H9 (cell line): ENCODE measurements around the gene CDK14. TPM values are rescaled to one million over a fixed set of nuclear protein-coding genes. Genes with fewer than 3 reads are reported as not detected.

ENCODE experiments used
- DNase-seq: peaks from one replicate; pipeline ENCODE4 v3.0.0-alpha.2; 2017
- H2AFZ ChIP-seq: one replicate; pipeline ENCODE4 v1.6.1; 2013; ENCODE audit warnings: mild to moderate bottlenecking, low read length, control low read depth, moderate library complexity
- H2AK5ac ChIP-seq: 2 replicates; pipeline ENCODE4 v1.6.1; 2013; ENCODE audit warnings: low read length, control low read depth, mixed read lengths; ENCODE audit not compliant: insufficient read length
- H2BK120ac ChIP-seq: one replicate; pipeline ENCODE4 v1.6.1; 2013; ENCODE audit warnings: low read depth, mild to moderate bottlenecking, low read length, control low read depth, inconsistent platforms; ENCODE audit not compliant: poor library complexity, severe bottlenecking
- H2BK12ac ChIP-seq: 2 replicates; pipeline ENCODE4 v1.6.1; 2013; ENCODE audit warnings: low read length, control low read depth, mixed read lengths, low read depth; ENCODE audit not compliant: insufficient read length
- H2BK15ac ChIP-seq: 2 replicates; pipeline ENCODE4 v1.6.1; 2013; ENCODE audit warnings: low read depth, low read length, control low read depth
- H2BK20ac ChIP-seq: one replicate; pipeline ENCODE4 v1.6.1; 2013; ENCODE audit warnings: low read depth, mild to moderate bottlenecking, low read length, control low read depth, inconsistent platforms; ENCODE audit not compliant: poor library complexity, severe bottlenecking
- H2BK5ac ChIP-seq: 2 replicates; pipeline ENCODE4 v1.6.1; 2013; ENCODE audit warnings: low read length, control low read depth, mixed read lengths; ENCODE audit not compliant: insufficient read length
- H3K14ac ChIP-seq: 2 replicates; pipeline ENCODE4 v1.6.1; 2013; ENCODE audit warnings: low read length, control low read depth; ENCODE audit not compliant: insufficient read depth
- H3K18ac ChIP-seq: 2 replicates; pipeline ENCODE4 v1.6.1; 2013; ENCODE audit warnings: low read depth, mild to moderate bottlenecking, mixed read lengths, low read length, control low read depth; ENCODE audit not compliant: insufficient read length
- H3K23ac ChIP-seq: 2 replicates; pipeline ENCODE4 v1.6.1; 2013; ENCODE audit warnings: low read length, control low read depth, mixed read lengths, low read depth; ENCODE audit not compliant: insufficient read length
- H3K23me2 ChIP-seq: 2 replicates; pipeline ENCODE4 v1.6.1; 2013; ENCODE audit warnings: low read depth, mild to moderate bottlenecking, mixed read lengths, low read length, control low read depth; ENCODE audit not compliant: insufficient read length, poor library complexity, severe bottlenecking
- H3K27ac ChIP-seq: 2 replicates; pipeline ENCODE4 v1.5.1; 2013; ENCODE audit warnings: low read length, control low read depth, mixed read lengths, low read depth; ENCODE audit not compliant: insufficient read length
- H3K27me3 ChIP-seq: 2 replicates; pipeline ENCODE4 v1.6.1; 2013; ENCODE audit warnings: low read length, control low read depth, inconsistent platforms; ENCODE audit not compliant: insufficient read depth
- H3K4ac ChIP-seq: 2 replicates; pipeline ENCODE4 v1.6.1; 2013; ENCODE audit warnings: low read depth, mild to moderate bottlenecking, control low read depth, inconsistent platforms, low read length, moderate library complexity
- H3K4me1 ChIP-seq: 2 replicates; pipeline ENCODE4 v1.6.1; 2013; ENCODE audit warnings: low read length, control low read depth, inconsistent platforms; ENCODE audit not compliant: insufficient read depth
- H3K4me2 ChIP-seq: 2 replicates; pipeline ENCODE4 v1.6.1; 2013; ENCODE audit warnings: low read length, control low read depth, mixed read lengths; ENCODE audit not compliant: insufficient read length, insufficient read depth
- H3K56ac ChIP-seq: 2 replicates; pipeline ENCODE4 v1.6.1; 2013; ENCODE audit warnings: low read depth, mild to moderate bottlenecking, mixed read lengths, low read length, control low read depth; ENCODE audit not compliant: insufficient read length
- H3K79me1 ChIP-seq: 2 replicates; pipeline ENCODE4 v1.6.1; 2013; ENCODE audit warnings: low read depth, mild to moderate bottlenecking, moderate library complexity, low read length, control low read depth, inconsistent platforms; ENCODE audit not compliant: insufficient read depth, poor library complexity, severe bottlenecking
- H3K79me2 ChIP-seq: 2 replicates; pipeline ENCODE4 v1.6.1; 2013; ENCODE audit warnings: low read length, control low read depth, inconsistent platforms; ENCODE audit not compliant: insufficient read depth
- H3K9ac ChIP-seq: 2 replicates; pipeline ENCODE4 v1.6.1; 2013; ENCODE audit warnings: low read length, control low read depth, mixed read lengths; ENCODE audit not compliant: insufficient read length; ENCODE audit errors: extremely low read depth
- H3K9me3 ChIP-seq: one replicate; pipeline ENCODE4 v1.6.1; 2013; ENCODE audit warnings: low read depth, low read length, inconsistent platforms; ENCODE audit not compliant: control insufficient read depth
- H3T11ph ChIP-seq: one replicate; pipeline ENCODE4 v1.6.1; 2013; ENCODE audit warnings: mild to moderate bottlenecking, low read length, control low read depth, inconsistent platforms
- H4K20me1 ChIP-seq: one replicate; pipeline ENCODE4 v1.6.1; 2013; ENCODE audit not compliant: control insufficient read depth, insufficient read length, insufficient read depth
- H4K5ac ChIP-seq: 2 replicates; pipeline ENCODE4 v1.6.1; 2013; ENCODE audit warnings: low read depth, mild to moderate bottlenecking, mixed read lengths, low read length, control low read depth; ENCODE audit not compliant: insufficient read length
- H4K8ac ChIP-seq: replicated peaks from 2 replicates; pipeline ENCODE4 v1.6.1; 2013; ENCODE audit warnings: low read length, control low read depth, mixed read lengths, low read depth; ENCODE audit not compliant: insufficient read length
- H4K91ac ChIP-seq: 2 replicates; pipeline ENCODE4 v1.6.1; 2013; ENCODE audit warnings: low read depth, mild to moderate bottlenecking, moderate library complexity, mixed read lengths, low read length, control low read depth; ENCODE audit not compliant: insufficient read length
- H3K27ac Mint-ChIP-seq, 3 experiments: 2 replicates in 2 of 3; 3 replicates in 1 of 3; pipeline ENCODE4 v1.8.0; 2020 to 2021; ENCODE audit warnings: mixed read lengths in 3 of 3, mild to moderate bottlenecking in 1 of 3, moderate library complexity in 1 of 3
- H3K27me3 Mint-ChIP-seq: 2 replicates; pipeline ENCODE4 v1.8.0; 2021; ENCODE audit warnings: low read depth, mild to moderate bottlenecking, moderate library complexity, mixed read lengths
- H3K36me3 Mint-ChIP-seq, 3 experiments: 2 replicates in 2 of 3; 3 replicates in 1 of 3; pipeline ENCODE4 v1.8.0; 2020 to 2021; ENCODE audit warnings: low read depth in 3 of 3, mixed read lengths in 3 of 3; ENCODE audit not compliant: insufficient read depth in 1 of 3
- H3K4me1 Mint-ChIP-seq, 2 experiments: 2 replicates each; pipeline ENCODE4 v1.8.0; 2020; ENCODE audit warnings: mixed read lengths in 2 of 2
- H3K4me3 Mint-ChIP-seq, 2 experiments: 2 replicates in 1 of 2; 3 replicates in 1 of 2; pipeline ENCODE4 v1.8.0; 2020 to 2021; ENCODE audit warnings: mild to moderate bottlenecking in 2 of 2, mixed read lengths in 2 of 2, moderate library complexity in 1 of 2
- H3K9me3 Mint-ChIP-seq, 2 experiments: 2 replicates in 1 of 2; 3 replicates in 1 of 2; pipeline ENCODE4 v1.8.0; 2020; ENCODE audit warnings: mild to moderate bottlenecking in 2 of 2, mixed read lengths in 2 of 2, moderate library complexity in 1 of 2
- CTCF ChIP-seq: fragments of 200-600 bp; sonication (generic); conservative IDR thresholded peaks from 3 replicates; pipeline ENCODE4 v1.8.0; 2021; ENCODE audit warnings: antibody characterized with exemption, mild to moderate bottlenecking
- WGBS: extraction: QIAGEN DNeasy Blood & Tissue Kit; methylation state at CpG from one replicate; pipeline ENCODE4 v1.1.7; 2013; ENCODE audit warnings: missing lambda C conversion rate, low lambda C conversion rate, mixed read lengths; ENCODE audit not compliant: insufficient read length; ENCODE audit errors: extremely low coverage; 5-methylcytosine and 5-hydroxymethylcytosine counted together
- total RNA-seq: library from RNA; stranded (reverse); gene quantifications from 2 replicates; pipeline ENCODE4 v1.2.1, GENCODE V29; 2021

Gene CDK14
- total RNA-seq, 1 experiment from 2014 or later = 23.9 TPM

- Histone ChIP-seq H3K4me2 (no peak overlapping the region), H4K20me1 (no peaks in the 10 kb centered on the region), H3K9ac (no peak overlapping the region), H3K9me3 (no peaks in the 10 kb centered on the region), H3K79me2 (0 out of 2 replicates have a peak, but pooled peaks cover 2% of the 10 kb centered on the region), H3K4me1 (no peaks in the 10 kb centered on the region), H2BK5ac (no peak overlapping the region), H2AK5ac (no peak overlapping the region), H3K18ac (no peak overlapping the region), H4K91ac (no peak overlapping the region), H2BK20ac (no peak overlapping the region), H3K4ac (no peak overlapping the region), H4K8ac (no peak overlapping the region), H3T11ph (no peak overlapping the region), H3K56ac (no peak overlapping the region), H4K5ac (no peak overlapping the region), H2BK120ac (no peak overlapping the region), H3K14ac (no peak overlapping the region), H2AFZ (no peak overlapping the region), H3K27ac (no peak overlapping the region), H3K79me1 (no peaks in the 10 kb centered on the region), H3K27me3 (no peaks in the 10 kb centered on the region), H2BK12ac (no peak overlapping the region), H3K23ac (no peak overlapping the region), H2BK15ac (no peak overlapping the region), H3K23me2 (no peaks in the 10 kb centered on the region)
- Mint-ChIP-seq H3K9me3 (peaks cover 2% of the 10 kb centered on the region in 2 experiments; a peak in 3 of 5 replicates), H3K36me3 (peaks cover 2 to 3% (median 3%) of the 10 kb centered on the region in 3 experiments; a peak in 4 of 7 replicates), H3K4me3 (no peak overlapping the region), H3K4me1 (peaks cover 2 to 8% of the 10 kb centered on the region in 2 experiments; a peak in 1 of 4 replicates), H3K27ac (no peak overlapping the region; a peak in 1 of 7 replicates), H3K27me3 (no peaks in the 10 kb centered on the region)
- WGBS = no CpG with 5 or more reads among the region's 3 CpGs
- no peak for TF ChIP-seq CTCF
- DNase-seq = no peak
These were observed 123.0 kb downstream of the CDK14 start for GRCh38 chr7:90719155-90719554.
